ENCODE measurements around the gene ABCF3. TPM values are rescaled to one million over a fixed set of nuclear protein-coding genes. Genes with fewer than 3 reads are reported as not detected.

Gene ABCF3
- total RNA-seq, 3 donors from 2014 or later (not counting 1 experiment from before 2014, with no cell fraction given) = 128 to 168 (median 157) TPM

- Mint-ChIP-seq H3K27me3 (ENCODE audit: low read depth in 2 of 2) (peaks cover 24 to 39% of the 10 kb centered on the region in 2 donors), H3K4me1 (peaks cover 10 to 13% of the 10 kb centered on the region in 2 donors), H3K36me3 (peaks cover 7% of the 10 kb centered on the region), H3K27ac (no peak overlapping the region), H3K4me3 (peak overlapping the region; percentile 87), H3K9me3 (no peaks in the 10 kb centered on the region)
- Histone ChIP-seq H3K36me3 (ENCODE audit: control insufficient read depth, insufficient read depth, low read length) (no peaks in the 10 kb centered on the region), H3K4me1 (ENCODE audit: control insufficient read depth, insufficient read depth, low read length) (peaks cover 19% of the 10 kb centered on the region), H3K27ac (ENCODE audit: low read length) (no peak overlapping the region), H3K4me3 (ENCODE audit: low read length) (no peak overlapping the region), H3K27me3 (ENCODE audit: control insufficient read depth, insufficient read depth, low read length) (peaks cover 24% of the 10 kb centered on the region), H3K9me3 (ENCODE audit: control insufficient read depth, insufficient read depth, low read length) (no peaks in the 10 kb centered on the region)
- WGBS (ENCODE audit: insufficient coverage) = 64% methylated on average over 3 of the region's 3 CpGs
- TF ChIP-seq CTCF (IDR thresholded peaks at IDR 0.05) = no peak
- intact Hi-C loops (cut with micrococcal nuclease) = no loop called here
- no peak for ATAC-seq
- no peak for DNase-seq
These were observed 45.7 kb downstream of the ABCF3 start for GRCh38 chr3:184231671-184232070.

- 87% methylated on average over 23 of the region's 23 CpGs for WGBS (ENCODE audit: insufficient coverage)
- H3K4me3 Mint-ChIP-seq = no peak overlapping the region
- TF ChIP-seq CTCF (IDR thresholded peaks at IDR 0.05) = no peak
These were observed 47.3 kb downstream of the ABCF3 start for GRCh38 chr3:184233127-184233843.

GRCh38 chr3:184234224-184234623 is 48.2 kb downstream of the ABCF3 start:
- Mint-ChIP-seq H3K27ac (no peak overlapping the region), H3K4me1 (peaks cover 8 to 10% of the 10 kb centered on the region in 2 donors), H3K9me3 (no peaks in the 10 kb centered on the region), H3K4me3 (no peak overlapping the region), H3K36me3 (peaks cover 7% of the 10 kb centered on the region), H3K27me3 (ENCODE audit: low read depth in 2 of 2) (peaks cover 24 to 25% of the 10 kb centered on the region in 2 donors)
- no peaks in the 10 kb centered on the region for H3K36me3 ChIP-seq (ENCODE audit: control insufficient read depth, insufficient read depth, low read length)
- peaks cover 13% of the 10 kb centered on the region for H3K4me1 ChIP-seq (ENCODE audit: control insufficient read depth, insufficient read depth, low read length)
- intact Hi-C loops (cut with micrococcal nuclease) = no loop called here
- no peaks in the 10 kb centered on the region for H3K9me3 ChIP-seq (ENCODE audit: control insufficient read depth, insufficient read depth, low read length)
- H3K27me3 ChIP-seq (ENCODE audit: control insufficient read depth, insufficient read depth, low read length) = peaks cover 21% of the 10 kb centered on the region
- 42% methylated on average over 4 of the region's 4 CpGs for WGBS (ENCODE audit: insufficient coverage)
- DNase-seq (no peak), ATAC-seq (no peak)
- no peak overlapping the region for H3K4me3 ChIP-seq (ENCODE audit: low read length)
- no peak for TF ChIP-seq CTCF (IDR thresholded peaks at IDR 0.05)
- H3K27ac ChIP-seq (ENCODE audit: low read length) = no peak overlapping the region

More at GRCh38 chr3:184233127-184233843, 47.3 kb downstream of the ABCF3 start:
- Histone ChIP-seq H3K4me3 (ENCODE audit: low read length) (no peak overlapping the region), H3K4me1 (ENCODE audit: control insufficient read depth, insufficient read depth, low read length) (peaks cover 19% of the 10 kb centered on the region), H3K9me3 (ENCODE audit: control insufficient read depth, insufficient read depth, low read length) (no peaks in the 10 kb centered on the region), H3K27me3 (ENCODE audit: control insufficient read depth, insufficient read depth, low read length) (peaks cover 24% of the 10 kb centered on the region), H3K36me3 (ENCODE audit: control insufficient read depth, insufficient read depth, low read length) (no peaks in the 10 kb centered on the region), H3K27ac (ENCODE audit: low read length) (no peak overlapping the region)
- Mint-ChIP-seq H3K27me3 (ENCODE audit: low read depth in 2 of 2) (peaks cover 24 to 30% of the 10 kb centered on the region in 2 donors), H3K4me1 (peaks cover 10 to 13% of the 10 kb centered on the region in 2 donors), H3K27ac (no peak overlapping the region), H3K36me3 (peaks cover 7% of the 10 kb centered on the region), H3K9me3 (no peaks in the 10 kb centered on the region)
- ATAC-seq (no peak), DNase-seq (no peak)
- intact Hi-C loops (cut with micrococcal nuclease) = no loop called here
